Measurements from ENCODE around the gene MYO7B. TPM values are rescaled to one million over a fixed set of nuclear protein-coding genes. Genes with fewer than 3 reads are reported as not detected.

MYO7B gene
- total and polyA plus RNA-seq, 10 donors = 32.3 to 165 (median 52.9) TPM

GRCh38 chr2:127532296-127532695 is 3.2 kb upstream of the MYO7B start:
- 81 to 92% (median 84%) methylated on average over 8 of the region's 8 CpGs for WGBS, 5 donors

GRCh38 chr2:127535918-127536317 is 435 bp downstream of the MYO7B start:
- Histone ChIP-seq H3K4me1 (no peaks in the 10 kb centered on the region), H3K4me3 (no peak overlapping the region), H3K9me3 (no peaks in the 10 kb centered on the region), H3K27ac (no peak overlapping the region), H3K27me3 (replicated peaks in 1 of 7) (peaks cover 0 to 14% (median 0%) of the 10 kb centered on the region in 7 donors), H3K36me3 (no peaks in the 10 kb centered on the region)
- DNase-seq = no peak
- 84 to 88% (median 85%) methylated on average over 6 of the region's 6 CpGs for WGBS, 5 donors
- intact Hi-C loops (cut with DNase I; ENCODE audit: low total_unique reads) = no loop called here
- TF ChIP-seq CTCF (IDR thresholded peaks at IDR 0.05 in 8 of 11, conservative IDR thresholded peaks at IDR 0.05 in 3 of 11) = no peak
- TF ChIP-seq POLR2AphosphoS5 (IDR thresholded peaks at IDR 0.05) = no peak
- no peak for TF ChIP-seq POLR2A (IDR thresholded peaks at IDR 0.05)

More at GRCh38 chr2:127532296-127532695, 3.2 kb upstream of the MYO7B start:
- TF ChIP-seq POLR2A (IDR thresholded peaks at IDR 0.05) (no peak), POLR2AphosphoS5 (IDR thresholded peaks at IDR 0.05) (no peak), CTCF (IDR thresholded peaks at IDR 0.05 in 8 of 11, conservative IDR thresholded peaks at IDR 0.05 in 3 of 11) (no peak)
- H3K4me3 ChIP-seq = no peak overlapping the region
- no peak overlapping the region for H3K27ac ChIP-seq
- no peak for DNase-seq
- H3K36me3 ChIP-seq = no peaks in the 10 kb centered on the region
- H3K27me3 ChIP-seq (replicated peaks in 1 of 7) = peaks cover 0 to 14% (median 0%) of the 10 kb centered on the region in 7 donors
- peaks cover 0 to 4% (median 0%) of the 10 kb centered on the region in 8 donors for H3K9me3 ChIP-seq
- peaks cover 2 to 5% (median 4%) of the 10 kb centered on the region in 6 donors for H3K4me1 ChIP-seq
- intact Hi-C loops (cut with DNase I; ENCODE audit: low total_unique reads) = no loop called here

GRCh38 chr2:127536707-127537541 is 1.4 kb downstream of the MYO7B start:
- Histone ChIP-seq H3K36me3 (no peaks in the 10 kb centered on the region), H3K9me3 (no peaks in the 10 kb centered on the region), H3K4me3 (no peak overlapping the region), H3K27ac (no peak overlapping the region), H3K27me3 (replicated peaks in 1 of 7) (peaks cover 0 to 14% (median 0%) of the 10 kb centered on the region in 7 donors), H3K4me1 (no peaks in the 10 kb centered on the region)
- 82 to 91% (median 88%) methylated on average over 7 of the region's 7 CpGs for WGBS, 5 donors
- DNase-seq = no peak
- intact Hi-C loops (cut with DNase I; ENCODE audit: low total_unique reads) = no loop called here
- no peak for TF ChIP-seq POLR2A (IDR thresholded peaks at IDR 0.05)

GRCh38 chr2:127537644-127538043 is 2.2 kb downstream of the MYO7B start:
- no peak for TF ChIP-seq POLR2AphosphoS5 (IDR thresholded peaks at IDR 0.05)
- TF ChIP-seq POLR2A (IDR thresholded peaks at IDR 0.05) = no peak
- TF ChIP-seq CTCF (IDR thresholded peaks at IDR 0.05 in 8 of 11, conservative IDR thresholded peaks at IDR 0.05 in 3 of 11) = no peak
- no peak overlapping the region for H3K4me3 ChIP-seq
- H3K9me3 ChIP-seq = no peaks in the 10 kb centered on the region
- H3K27ac ChIP-seq = no peak overlapping the region
- H3K27me3 ChIP-seq (replicated peaks in 1 of 7) = peaks cover 0 to 14% (median 0%) of the 10 kb centered on the region in 7 donors
- 85 to 92% (median 87%) methylated on average over 5 of the region's 5 CpGs for WGBS, 5 donors
- no peak for DNase-seq
- intact Hi-C loops (cut with DNase I; ENCODE audit: low total_unique reads) = no loop called here
- no peaks in the 10 kb centered on the region for H3K4me1 ChIP-seq
- H3K36me3 ChIP-seq = no peaks in the 10 kb centered on the region
